HG02973 (cell line): ENCODE data around the gene MS4A8.
"Not testable (repeated sequence)": the region's sequence is repeated elsewhere in the genome, so short reads cannot be mapped to it uniquely, and the experiment has no call there.

Experiments
- ATAC-seq: cut with Tn5 transposase; IDR thresholded peaks from one replicate; pipeline ENCODE4 v1.9.1; 2021; ENCODE audit warnings: moderate library complexity; ENCODE audit not compliant: unreplicated experiment

Gene MS4A8, protein sequence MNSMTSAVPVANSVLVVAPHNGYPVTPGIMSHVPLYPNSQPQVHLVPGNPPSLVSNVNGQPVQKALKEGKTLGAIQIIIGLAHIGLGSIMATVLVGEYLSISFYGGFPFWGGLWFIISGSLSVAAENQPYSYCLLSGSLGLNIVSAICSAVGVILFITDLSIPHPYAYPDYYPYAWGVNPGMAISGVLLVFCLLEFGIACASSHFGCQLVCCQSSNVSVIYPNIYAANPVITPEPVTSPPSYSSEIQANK

DNA sequence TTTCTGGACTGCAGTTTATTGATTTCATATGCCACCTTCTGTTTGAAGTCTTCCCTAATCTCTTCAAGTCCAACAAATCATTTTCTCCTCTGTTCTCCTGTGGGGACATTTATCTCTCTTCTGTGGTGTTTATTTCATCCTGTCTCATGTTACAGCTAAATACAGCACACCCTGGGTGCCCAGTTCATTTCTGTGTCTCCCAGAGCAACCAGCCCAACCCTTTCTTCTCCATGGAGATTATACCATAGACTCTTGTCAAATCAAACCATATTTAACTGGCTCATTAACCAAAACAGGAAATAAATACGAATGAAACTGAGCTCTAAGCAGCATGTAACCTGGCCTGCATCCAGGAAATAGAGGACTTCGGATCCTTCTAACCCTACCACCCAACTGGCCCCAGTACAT is at the start of gene MS4A8:
Gene MS4A8 (plus strand): TSS at position 329 of the 408 bp plus-strand sequence. CDS start 1,249 bp downstream, outside the sequence.
- ATAC-seq: no peak

DNA sequence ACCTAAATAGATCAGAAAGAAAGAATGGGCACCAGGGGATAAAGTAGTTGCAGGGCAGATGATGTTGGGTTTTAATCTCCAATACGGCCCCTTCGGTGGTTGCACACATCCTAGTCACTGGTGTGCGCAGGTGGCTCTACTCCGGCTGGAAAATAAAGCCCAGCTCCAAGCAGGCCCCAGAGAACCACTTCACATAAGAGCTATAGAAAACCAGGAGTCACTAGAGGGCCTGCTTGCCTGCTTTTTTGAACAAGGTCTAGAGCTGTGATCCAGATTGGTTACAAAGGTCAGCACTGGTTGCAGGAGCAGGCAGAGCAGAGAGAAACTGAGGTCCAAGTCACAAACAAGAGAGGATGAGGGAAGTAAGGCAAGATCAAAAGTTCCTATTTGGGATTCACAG is 41.5 kb upstream of the MS4A8 start:
- no peak for ATAC-seq

DNA sequence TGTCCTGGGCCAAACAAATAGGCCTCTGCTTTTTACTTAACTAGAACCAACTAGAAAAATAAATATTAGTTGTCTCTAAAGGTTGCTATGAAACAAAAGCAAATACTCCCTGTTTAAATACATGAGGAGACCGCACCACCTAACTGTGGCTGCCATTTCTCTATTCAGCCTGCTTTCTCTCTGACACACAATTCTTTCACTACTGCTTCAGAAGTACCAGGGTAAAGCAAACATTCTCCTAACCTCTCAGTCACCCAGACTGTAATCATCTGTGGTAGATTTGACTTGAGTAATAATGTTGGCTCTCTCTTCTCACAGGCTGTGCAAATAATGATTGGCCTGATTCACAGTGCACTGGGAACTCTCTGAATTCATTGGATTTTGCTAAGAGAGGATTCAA is 41.0 kb upstream of the MS4A8 start:
- ATAC-seq: no peak

DNA sequence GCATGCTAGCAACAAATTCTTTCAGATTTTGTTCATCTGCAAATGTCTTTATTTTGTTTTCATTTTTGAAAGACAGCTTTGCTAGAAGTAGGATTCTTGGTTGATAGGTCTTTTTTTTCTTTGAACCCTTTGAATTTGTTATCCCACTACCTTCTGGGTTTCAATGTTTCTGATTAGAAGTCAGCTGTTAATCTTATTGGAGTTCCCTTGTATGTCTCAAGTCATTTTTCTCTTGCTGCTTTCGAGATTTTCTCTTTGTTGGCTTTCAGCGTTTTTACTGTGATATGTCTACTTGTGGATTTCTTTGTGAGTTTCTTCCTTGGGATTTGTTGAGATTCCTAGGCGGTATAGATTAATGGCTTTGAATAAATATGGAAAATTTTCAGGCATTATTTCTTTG is 27.2 kb upstream of the MS4A8 start:
- no peak for ATAC-seq

DNA sequence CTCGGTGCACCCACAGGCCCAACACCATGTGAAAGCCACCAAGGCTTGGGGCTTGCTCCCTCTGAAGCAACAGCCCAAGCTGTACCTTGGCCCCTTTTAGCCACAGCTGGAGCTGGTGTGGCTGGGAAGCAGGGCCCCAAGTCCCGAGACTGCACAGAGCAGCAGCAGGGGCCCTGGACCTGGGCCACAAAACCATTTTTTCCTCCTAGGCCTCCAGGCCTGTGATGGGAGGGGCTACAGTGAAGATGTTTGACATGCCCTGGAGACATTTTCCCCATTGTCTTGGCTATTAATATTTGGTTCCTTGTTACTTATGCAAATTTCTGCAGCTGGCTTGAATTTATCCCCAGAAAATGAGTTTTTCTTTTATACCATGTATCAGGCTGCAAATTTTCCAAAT is 21.2 kb upstream of the MS4A8 start:
- ATAC-seq: not testable (repeated sequence)

DNA sequence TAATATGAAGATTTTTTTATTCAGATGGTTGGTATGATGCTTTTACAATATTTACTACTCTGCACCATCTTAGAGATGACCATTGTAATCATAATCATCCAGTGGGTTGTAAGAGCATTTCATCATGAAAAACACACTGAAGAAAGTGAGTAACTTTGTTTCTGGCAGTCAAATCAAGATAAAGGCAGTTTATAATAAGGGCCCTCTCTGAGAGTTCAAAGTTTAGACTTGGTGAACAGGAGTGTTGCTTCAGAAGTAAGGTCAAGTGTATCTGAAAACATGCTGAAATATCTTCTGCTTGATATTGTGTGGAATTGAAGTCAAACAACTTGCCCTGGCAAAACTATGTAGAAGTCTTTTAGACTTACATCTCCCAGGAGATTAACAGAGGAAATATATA is 19.5 kb upstream of the MS4A8 start:
- no peak for ATAC-seq

DNA sequence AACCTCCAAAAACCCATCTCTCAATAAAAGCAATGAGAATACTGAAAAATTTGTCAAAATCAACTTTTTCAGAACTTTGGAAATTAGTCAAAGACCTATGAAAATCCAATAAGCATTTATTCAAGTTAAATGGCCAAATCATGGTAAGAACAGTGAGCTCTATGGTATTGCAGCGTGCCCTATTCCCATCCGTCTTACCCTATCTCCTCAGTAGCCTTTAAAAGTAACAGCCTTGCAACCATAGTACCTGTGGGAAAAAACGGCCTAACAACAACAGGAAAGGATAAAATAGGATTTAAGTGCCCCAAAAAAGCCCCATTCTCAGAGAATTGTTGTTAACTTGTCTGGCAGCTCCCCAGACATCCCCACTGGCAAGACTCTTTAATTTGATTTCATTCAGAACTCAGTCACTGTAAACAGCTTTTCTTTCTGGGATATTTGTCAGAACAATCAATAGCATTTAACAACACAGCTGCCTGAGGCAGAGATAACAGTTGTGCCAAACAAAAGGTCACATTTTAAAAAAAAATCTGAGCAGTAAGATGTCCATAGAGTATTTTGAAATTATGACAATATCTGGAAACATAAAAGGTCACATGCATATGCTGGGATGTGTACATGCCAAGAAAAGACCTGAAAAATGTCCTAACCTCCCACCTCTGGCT is 18.8 kb upstream of the MS4A8 start:
- no peak for ATAC-seq

DNA sequence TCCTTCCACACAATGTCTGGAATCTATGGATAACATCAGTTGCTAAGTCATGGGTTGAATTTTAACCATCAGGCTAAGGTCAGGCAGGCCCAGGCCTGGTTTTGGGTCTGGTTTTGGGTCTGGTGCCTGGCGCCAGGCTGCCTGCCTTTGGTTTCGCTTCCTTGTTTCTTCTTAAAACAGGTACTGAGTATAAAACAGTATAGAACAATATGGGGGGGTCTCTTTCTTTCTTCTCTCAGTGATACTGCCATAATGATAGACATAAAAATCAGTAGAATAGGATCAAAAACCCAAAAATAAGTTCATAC is 14.9 kb upstream of the MS4A8 start:
- ATAC-seq: not testable (repeated sequence)

DNA sequence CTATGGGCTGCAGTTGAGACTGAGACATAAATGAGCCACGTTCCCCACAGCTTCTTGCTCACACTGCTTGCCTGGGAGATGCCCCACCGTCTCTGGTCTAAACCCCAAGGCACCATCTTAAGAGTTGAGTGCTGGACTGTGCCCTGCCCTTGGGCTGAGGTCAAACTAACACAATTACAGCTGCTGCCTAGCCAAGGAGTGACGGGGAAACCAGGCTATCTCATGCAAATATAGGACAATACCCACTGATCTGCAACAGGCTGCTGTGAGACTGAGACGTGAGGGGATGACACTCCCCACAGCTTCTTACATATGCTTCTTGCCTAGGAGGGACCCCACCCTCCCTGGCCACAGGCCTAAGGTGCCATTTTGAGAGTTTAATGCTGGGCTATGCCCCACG is 7.8 kb upstream of the MS4A8 start:
- ATAC-seq: no peak

DNA sequence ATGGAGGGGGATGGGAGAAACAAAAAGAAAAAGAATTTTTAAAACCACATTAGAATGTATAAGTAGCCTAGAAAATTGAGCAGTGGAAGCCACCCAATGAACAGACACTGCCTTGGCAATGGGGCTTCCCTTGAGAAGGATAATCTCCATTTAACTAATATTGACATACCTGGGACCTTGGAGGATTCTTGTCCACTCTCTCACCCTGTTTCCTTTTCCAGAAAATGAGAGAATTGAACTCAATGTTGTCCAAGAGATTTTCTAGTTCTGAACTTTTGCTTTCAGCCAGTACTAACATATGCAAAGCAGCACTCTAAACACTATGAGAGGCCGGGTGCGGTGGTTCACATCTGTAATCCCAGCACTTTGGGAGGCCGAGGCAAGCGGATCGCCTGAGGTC is 524 bp downstream of the MS4A8 start:
- ATAC-seq: no peak

DNA sequence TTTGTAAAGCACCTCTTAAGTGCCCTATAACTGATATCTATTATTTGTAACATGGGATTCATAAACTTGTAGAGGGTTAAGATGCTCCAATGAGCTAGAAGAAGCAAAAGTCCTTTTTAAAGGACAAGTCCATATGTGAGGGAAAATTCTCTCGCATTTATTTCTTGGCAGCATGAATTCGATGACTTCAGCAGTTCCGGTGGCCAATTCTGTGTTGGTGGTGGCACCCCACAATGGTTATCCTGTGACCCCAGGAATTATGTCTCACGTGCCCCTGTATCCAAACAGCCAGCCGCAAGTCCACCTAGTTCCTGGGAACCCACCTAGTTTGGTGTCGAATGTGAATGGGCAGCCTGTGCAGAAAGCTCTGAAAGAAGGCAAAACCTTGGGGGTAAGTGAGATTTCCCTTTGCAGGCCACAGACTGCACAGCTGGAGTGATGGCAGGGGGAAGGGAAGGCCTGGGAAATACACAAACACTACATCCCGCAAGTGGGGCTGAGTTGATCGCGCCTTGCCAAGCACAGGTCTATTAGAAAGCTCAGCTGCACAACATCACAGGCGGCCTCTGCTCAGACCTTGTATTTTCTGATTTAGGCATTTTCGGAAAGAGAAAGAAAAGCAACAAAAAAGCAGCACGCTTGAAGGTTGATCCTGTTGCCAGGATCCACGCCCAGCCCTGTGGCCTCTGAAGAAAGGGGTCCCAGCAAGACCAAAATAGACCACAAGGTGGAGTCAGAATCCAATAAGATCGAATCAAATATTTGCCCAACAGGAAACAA is 1.5 kb downstream of the MS4A8 start:
- ATAC-seq: no peak

DNA sequence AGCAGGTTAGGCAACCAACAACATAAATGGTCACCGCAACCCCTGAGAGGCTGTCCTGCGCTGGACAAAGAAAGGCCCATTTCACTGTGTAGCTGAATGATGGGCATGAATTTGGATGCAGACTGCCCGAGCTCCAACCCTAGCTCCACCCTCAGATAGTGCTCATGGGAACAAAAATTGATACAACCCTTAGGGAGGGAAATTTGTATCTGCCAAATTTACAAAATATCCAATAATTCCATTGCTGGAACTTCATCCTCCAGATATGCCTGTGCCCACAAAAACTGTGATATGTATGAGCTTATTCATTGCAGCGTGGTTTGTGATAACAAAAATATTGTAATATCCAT is 2.0 kb downstream of the MS4A8 start:
- no peak for ATAC-seq

DNA sequence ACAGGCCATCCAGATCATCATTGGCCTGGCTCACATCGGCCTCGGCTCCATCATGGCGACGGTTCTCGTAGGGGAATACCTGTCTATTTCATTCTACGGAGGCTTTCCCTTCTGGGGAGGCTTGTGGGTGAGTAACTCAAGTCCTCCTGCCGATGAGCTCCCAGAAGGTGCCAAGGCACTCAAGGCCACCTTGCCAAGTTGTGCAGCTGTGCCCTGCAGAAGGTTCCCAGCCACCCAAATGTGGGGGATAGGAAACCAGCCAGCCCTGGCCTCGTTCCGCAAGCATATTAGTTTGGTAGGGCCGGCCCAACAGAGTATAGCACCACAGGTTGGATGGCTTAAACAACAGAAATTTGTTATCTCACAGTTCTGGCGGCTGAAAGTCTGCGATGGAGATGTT is 4.0 kb downstream of the MS4A8 start:
- no peak for ATAC-seq

DNA sequence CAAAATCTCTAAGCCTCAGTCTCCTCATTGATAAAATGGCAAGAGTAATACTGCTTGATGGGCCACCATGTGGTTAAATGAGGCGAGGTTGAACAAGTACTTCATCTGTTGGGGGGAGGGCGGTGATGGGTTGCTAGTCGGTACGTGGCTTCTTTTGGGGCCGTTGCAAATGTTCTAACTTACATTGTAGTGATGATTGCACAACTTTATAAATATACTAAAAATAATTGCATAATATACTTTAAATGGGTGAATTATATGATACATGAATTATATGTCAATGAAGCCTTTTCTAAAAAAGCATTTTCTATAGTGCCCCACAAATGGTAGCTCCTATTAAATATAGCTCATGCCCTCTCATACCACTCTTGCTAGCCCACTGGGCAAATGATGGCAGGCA is 6.5 kb downstream of the MS4A8 start:
- ATAC-seq: no peak

DNA sequence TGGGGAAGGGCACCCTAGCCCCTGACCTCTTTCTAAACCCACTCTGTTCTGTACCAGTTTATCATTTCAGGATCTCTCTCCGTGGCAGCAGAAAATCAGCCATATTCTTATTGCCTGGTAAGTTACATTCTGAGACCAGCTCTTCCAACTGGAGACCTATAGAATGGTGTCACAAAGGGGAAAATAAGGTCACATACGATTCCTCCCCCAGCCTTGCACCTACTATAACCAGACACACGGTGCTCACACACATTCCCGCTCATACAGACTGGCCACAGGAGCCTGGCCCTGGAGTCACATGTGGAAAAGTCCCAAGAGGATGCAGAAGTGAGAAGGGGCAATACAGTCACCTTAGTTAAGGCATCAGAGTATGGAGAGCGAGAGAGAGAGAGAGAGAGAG is 7.5 kb downstream of the MS4A8 start:
- ATAC-seq: no peak

DNA sequence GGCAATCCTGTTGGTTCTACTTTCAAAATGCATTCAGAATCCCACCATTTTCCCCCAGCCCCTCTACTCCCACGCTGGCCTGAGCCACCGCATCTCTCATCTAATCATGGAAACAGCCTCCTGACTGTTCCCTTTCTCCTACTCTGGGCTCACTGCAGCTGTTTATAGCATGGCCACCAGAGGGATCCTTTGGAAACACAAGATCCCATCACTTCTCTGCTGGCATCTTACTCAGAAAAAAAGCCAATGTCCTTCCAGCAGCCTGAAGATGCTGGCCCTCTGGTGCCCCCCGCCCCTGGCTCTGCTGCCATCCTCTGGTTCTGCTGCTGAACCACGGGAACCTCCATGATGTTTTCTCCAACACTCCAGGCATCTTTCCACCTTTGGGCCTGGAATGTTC is 11.1 kb downstream of the MS4A8 start:
- no peak for ATAC-seq

DNA sequence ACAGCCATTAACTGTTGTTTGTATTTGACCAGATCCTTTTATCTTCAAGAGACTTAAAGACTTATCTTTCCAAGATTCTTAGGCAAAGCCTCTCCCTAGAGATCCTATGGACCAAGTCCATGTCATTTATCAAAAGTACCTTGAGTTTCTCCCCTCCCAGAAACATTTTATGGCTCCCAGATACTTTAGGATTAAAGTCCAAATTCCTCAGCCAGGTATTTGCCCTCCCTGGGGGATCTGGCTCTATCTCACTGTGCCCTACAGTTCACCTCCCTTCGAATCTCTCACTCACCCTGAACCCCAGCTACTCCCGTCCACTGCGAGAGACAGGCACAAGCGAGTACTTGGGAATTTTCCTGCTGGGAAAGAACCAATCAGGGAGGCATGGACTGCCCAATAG is 11.9 kb downstream of the MS4A8 start:
- ATAC-seq: no peak

DNA sequence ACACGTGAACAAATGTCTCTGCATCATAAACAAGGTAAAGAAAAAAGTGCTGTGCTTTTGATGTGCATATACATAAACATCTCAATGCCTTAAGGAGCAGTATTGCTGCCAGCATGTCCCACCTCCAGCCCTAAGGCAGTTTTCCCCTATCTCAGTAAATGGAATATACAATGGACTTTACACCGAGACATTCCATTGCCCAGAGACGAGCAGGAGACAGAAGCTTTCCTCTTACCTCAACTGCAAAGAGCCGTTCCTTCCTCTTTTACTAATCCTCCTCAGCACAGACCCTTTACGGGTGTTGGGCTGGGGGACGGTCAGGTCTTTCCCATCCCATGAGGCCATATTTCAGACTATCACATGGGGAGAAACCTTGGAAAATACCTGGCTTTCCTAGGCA is 14.0 kb downstream of the MS4A8 start:
- not testable (repeated sequence) for ATAC-seq

DNA sequence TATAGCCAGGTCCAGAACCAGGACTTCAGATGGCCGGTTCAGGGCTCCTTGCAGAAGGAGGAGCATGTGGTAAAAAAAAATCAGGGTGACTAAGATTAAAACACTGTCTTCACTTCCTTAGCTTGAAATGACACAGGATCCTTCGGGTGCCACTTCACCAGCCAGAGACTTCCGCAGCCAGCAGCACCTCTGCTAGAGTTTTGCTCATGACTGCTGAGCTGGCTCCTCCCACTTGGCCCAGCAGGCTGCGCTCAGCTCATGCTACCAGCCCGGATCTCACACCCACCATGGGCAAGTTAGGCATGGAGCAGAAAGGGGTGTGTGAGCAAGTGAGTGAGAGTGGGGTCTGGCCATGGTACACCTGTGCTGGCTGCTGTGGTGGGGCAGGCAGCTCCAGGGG is 18.5 kb downstream of the MS4A8 start:
- no peak for ATAC-seq

DNA sequence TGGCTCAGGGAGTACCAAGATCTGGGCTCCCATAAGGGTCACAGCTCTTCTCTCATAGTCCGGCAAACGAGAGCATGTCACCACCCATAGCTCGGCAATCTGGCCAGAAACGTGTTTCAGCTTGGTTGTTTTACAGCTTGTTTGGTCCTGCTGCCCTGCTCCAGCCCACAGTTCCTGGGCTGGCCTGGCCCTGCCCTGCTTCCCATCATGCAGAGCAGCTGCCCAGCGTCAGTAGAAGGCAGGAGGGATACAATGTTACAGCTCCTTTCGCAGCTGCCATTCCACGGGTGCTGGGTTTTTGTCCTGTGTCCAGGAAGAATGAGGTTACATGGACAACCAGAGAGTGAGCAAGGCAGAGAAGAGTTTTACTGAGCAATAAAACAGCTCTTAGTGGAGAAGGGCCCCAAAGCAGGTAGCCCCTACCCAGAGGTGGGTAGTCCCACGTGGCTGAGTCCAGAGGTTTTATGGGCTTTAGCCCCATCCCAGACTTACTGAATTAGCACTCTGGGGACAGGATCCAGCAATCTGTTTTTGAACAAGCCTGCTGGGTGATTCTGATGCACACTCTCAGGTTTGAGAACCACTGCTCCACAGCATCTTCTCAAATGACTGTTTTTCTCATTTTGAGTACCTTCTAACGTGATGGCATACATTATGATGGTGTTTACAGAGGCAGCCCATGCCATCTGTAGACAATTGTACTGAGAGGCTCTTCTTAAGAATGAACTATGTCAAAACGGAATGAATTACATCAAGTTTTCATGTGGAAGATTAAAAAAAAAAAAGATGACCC is 19.3 kb downstream of the MS4A8 start:
- ATAC-seq: no peak

DNA sequence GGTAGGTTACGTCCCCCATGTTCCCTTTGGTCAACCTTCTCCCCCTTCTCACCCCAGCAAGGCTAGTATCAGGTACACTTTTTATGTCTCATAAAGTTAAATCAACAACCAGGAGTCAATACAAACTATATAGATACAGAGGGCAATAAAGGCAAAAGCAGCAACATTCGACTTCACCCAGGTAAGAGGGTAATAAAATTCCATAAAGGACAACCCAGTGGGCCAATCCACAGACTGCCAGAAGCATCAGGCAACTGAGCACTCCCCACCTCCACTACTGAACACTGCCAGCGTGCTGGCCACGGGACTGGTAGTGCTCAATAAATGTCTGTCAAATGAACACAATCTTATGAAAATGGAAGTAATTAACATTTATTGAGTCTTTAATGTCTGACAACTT is 20.0 kb downstream of the MS4A8 start:
- ATAC-seq: no peak

DNA sequence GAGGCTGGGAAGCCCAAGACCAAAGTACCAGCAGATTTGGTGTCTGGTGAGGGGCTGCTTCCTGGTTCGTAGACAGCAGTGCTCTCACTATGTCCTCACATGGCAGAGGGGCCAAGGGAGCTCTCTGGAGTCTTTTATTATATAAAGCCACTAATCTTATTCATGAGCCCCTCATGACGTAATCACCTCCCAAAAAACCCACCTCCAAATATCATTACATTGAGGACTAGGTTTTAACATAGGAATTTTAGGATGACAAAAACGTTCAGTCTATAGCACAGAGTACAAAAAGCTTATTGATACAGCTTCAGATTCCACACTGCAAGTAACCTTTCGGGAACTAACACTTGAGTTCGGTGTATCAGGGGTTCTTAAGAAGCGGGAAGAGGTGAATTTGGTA is 21.0 kb downstream of the MS4A8 start:
- ATAC-seq: no peak
